GM21737 (cell line): ENCODE results near the gene ARRDC4.
"Not testable (repeated sequence)": the region's sequence is repeated elsewhere in the genome, so short reads cannot be mapped to it uniquely, and the experiment has no call there.

Source experiments
- ATAC-seq: cut with Tn5 transposase; IDR thresholded peaks from one replicate; pipeline ENCODE4 v1.9.1; 2021; ENCODE audit warnings: mild to moderate bottlenecking, moderate library complexity; ENCODE audit not compliant: unreplicated experiment

Gene ARRDC4

GRCh38 chr15:97966246-97966645 lies 5.7 kb downstream of the ARRDC4 start:
- no peak for ATAC-seq

GRCh38 chr15:97966924-97967620 lies 6.6 kb downstream of the ARRDC4 start:
- no peak for ATAC-seq

- no peak for ATAC-seq
Observed at GRCh38 chr15:97967881-97968280, 7.4 kb downstream of the ARRDC4 start.

- ATAC-seq, result no peak
Observed at GRCh38 chr15:97968380-97968779, 7.9 kb downstream of the ARRDC4 start.

GRCh38 chr15:97972366-97972765 lies 11.9 kb downstream of the ARRDC4 start:
- ATAC-seq, result no peak

GRCh38 chr15:97976129-97976528 lies 15.6 kb downstream of the ARRDC4 start:
- ATAC-seq, result no peak

- ATAC-seq, result no peak
Observed at GRCh38 chr15:97976766-97977503, 16.4 kb downstream of the ARRDC4 start.

- ATAC-seq, result no peak
Observed at GRCh38 chr15:97977734-97978133, 17.2 kb downstream of the ARRDC4 start.

- ATAC-seq, result no peak
Observed at GRCh38 chr15:97978401-97979139, 18.1 kb downstream of the ARRDC4 start.

- ATAC-seq, result no peak
Observed at GRCh38 chr15:97979140-97979520, 18.6 kb downstream of the ARRDC4 start.

- ATAC-seq, result no peak
Observed at GRCh38 chr15:97981058-97981457, 20.6 kb downstream of the ARRDC4 start.

- no peak for ATAC-seq
Observed at GRCh38 chr15:97981758-97982157, 21.3 kb downstream of the ARRDC4 start.

GRCh38 chr15:97984157-97984556 lies 23.7 kb downstream of the ARRDC4 start:
- no peak for ATAC-seq

- not testable (repeated sequence) for ATAC-seq
Observed at GRCh38 chr15:97985979-97986378, 25.5 kb downstream of the ARRDC4 start.

GRCh38 chr15:97986781-97987180 lies 26.3 kb downstream of the ARRDC4 start:
- ATAC-seq, result no peak

GRCh38 chr15:97989299-97989698 lies 28.8 kb downstream of the ARRDC4 start:
- ATAC-seq, result no peak

- ATAC-seq, result no peak
Observed at GRCh38 chr15:97991972-97992541, 31.6 kb downstream of the ARRDC4 start.

GRCh38 chr15:97992823-97993222 lies 32.3 kb downstream of the ARRDC4 start:
- ATAC-seq, result no peak

GRCh38 chr15:97993310-97993738 lies 32.8 kb downstream of the ARRDC4 start:
- ATAC-seq, result no peak

- ATAC-seq, result no peak
Observed at GRCh38 chr15:97994236-97994635, 33.7 kb downstream of the ARRDC4 start.

GRCh38 chr15:97995192-97995591 lies 34.7 kb downstream of the ARRDC4 start:
- ATAC-seq, result no peak
